Retina (tissue), 1 donor: ENCODE data around the gene ENTPD6.

ENCODE experiments used
- DNase-seq: peaks from one replicate; pipeline ENCODE4 v3.0.0-alpha.2; 2016

ENTPD6 gene

GRCh38 chr20:25244976-25245375, 49.5 kb downstream of the ENTPD6 start:
- no peak for DNase-seq

GRCh38 chr20:25245461-25245860, 49.9 kb downstream of the ENTPD6 start:
- DNase-seq: no peak

GRCh38 chr20:25246182-25246999, 50.9 kb downstream of the ENTPD6 start:
- DNase-seq: no peak

GRCh38 chr20:25247000-25247517, 51.5 kb downstream of the ENTPD6 start:
- DNase-seq: no peak

GRCh38 chr20:25247518-25247955, 52.0 kb downstream of the ENTPD6 start:
- peak; percentile 89 for DNase-seq

GRCh38 chr20:25247956-25248785, 52.7 kb downstream of the ENTPD6 start, which contains the start of gene PYGB:
TSS of gene PYGB (plus strand) at chr20:25248085. CDS start at chr20:25248179, 94 bp downstream.
- peak; percentile 96 for DNase-seq

GRCh38 chr20:25248786-25249172, 53.3 kb downstream of the ENTPD6 start:
- peak; percentile 76 for DNase-seq

- DNase-seq: no peak
These were observed 53.9 kb downstream of the ENTPD6 start for GRCh38 chr20:25249198-25249931.

- no peak for DNase-seq
These were observed 55.0 kb downstream of the ENTPD6 start for GRCh38 chr20:25250508-25250907.

- no peak for DNase-seq
These were observed 55.5 kb downstream of the ENTPD6 start for GRCh38 chr20:25251019-25251418.

GRCh38 chr20:25251558-25251957, 56.0 kb downstream of the ENTPD6 start:
- DNase-seq: no peak

- no peak for DNase-seq
These were observed 56.7 kb downstream of the ENTPD6 start for GRCh38 chr20:25252230-25252651.

- no peak for DNase-seq
These were observed 57.3 kb downstream of the ENTPD6 start for GRCh38 chr20:25252686-25253421.

- no peak for DNase-seq
These were observed 58.2 kb downstream of the ENTPD6 start for GRCh38 chr20:25253606-25254275.

GRCh38 chr20:25254571-25254970, 59.1 kb downstream of the ENTPD6 start:
- no peak for DNase-seq

- no peak for DNase-seq
These were observed 59.6 kb downstream of the ENTPD6 start for GRCh38 chr20:25254986-25255680.

GRCh38 chr20:25256226-25256859, 60.8 kb downstream of the ENTPD6 start:
- no peak for DNase-seq

- no peak for DNase-seq
These were observed 61.6 kb downstream of the ENTPD6 start for GRCh38 chr20:25257130-25257529.

GRCh38 chr20:25257756-25258475, 62.4 kb downstream of the ENTPD6 start:
- DNase-seq: no peak

GRCh38 chr20:25258476-25258805, 62.9 kb downstream of the ENTPD6 start:
- no peak for DNase-seq
